T-cell (primary cell): ENCODE measurements around the gene UPP2. TPM values are rescaled to one million over a fixed set of nuclear protein-coding genes. Genes with fewer than 3 reads are reported as not detected.

Experiments used
- ATAC-seq, 4 experiments: fragments of 200-7000 bp in 3 of 4; fragments of 150-1000 bp in 1 of 4; cut with Tn5 transposase; replicated peaks in 1 of 4; 1 replicate in 3 of 4; 2 replicates in 1 of 4; pipeline ENCODE4 v1.10.0; 2021; ENCODE audit warnings: moderate library complexity in 3 of 4, mild to moderate bottlenecking in 2 of 4, moderate number of reproducible peaks in 1 of 4
- CTCF ChIA-PET, 2 donors: fragments of 300-600 bp; sonication (Branson Sonifier 250); formaldehyde crosslinking; loops; one replicate each; lab custom pipeline; 2022; ENCODE audit warnings: antibody characterized with exemption in 2 of 2; lab: Charles Lee
- POLR2A ChIA-PET, 2 donors: fragments of 300-600 bp; sonication (Branson Sonifier 250); formaldehyde crosslinking; loops; one replicate each; lab custom pipeline; 2022; ENCODE audit warnings: antibody characterized with exemption in 2 of 2; lab: Charles Lee
- DNase-seq, 35 experiments: peaks; one replicate each; pipeline versions ENCODE4 v3.0.0 to v3.0.0-alpha.2; 2013 to 2023
- H3K27ac ChIP-seq: one replicate; pipeline ENCODE4 v1.5.1; 2013; ENCODE audit warnings: low read length
- H3K27me3 ChIP-seq, 2 experiments: replicated peaks in 1 of 2; 1 replicate in 1 of 2; 2 replicates in 1 of 2; pipeline versions ENCODE4 v1.6.1 to v1.7.0; 2013; ENCODE audit warnings: low read length in 1 of 2, mixed read lengths in 1 of 2; ENCODE audit not compliant: control insufficient read depth in 2 of 2, insufficient read depth in 2 of 2; ENCODE audit errors: extremely low read depth in 1 of 2
- H3K36me3 ChIP-seq, 2 donors: 1 replicate in 1 of 2; 2 replicates in 1 of 2; pipeline versions ENCODE4 v1.6.1 to v1.7.0; 2013; ENCODE audit warnings: low read length in 1 of 2; ENCODE audit not compliant: control insufficient read depth in 2 of 2, insufficient read depth in 1 of 2; ENCODE audit errors: extremely low read depth in 1 of 2
- H3K4me1 ChIP-seq, 2 experiments: 1 replicate in 1 of 2; 2 replicates in 1 of 2; pipeline versions ENCODE4 v1.6.1 to v1.7.0; 2013; ENCODE audit warnings: low read length in 2 of 2, mixed read lengths in 1 of 2; ENCODE audit not compliant: insufficient read depth in 2 of 2, control insufficient read depth in 1 of 2; ENCODE audit errors: extremely low read depth in 1 of 2
- H3K4me3 ChIP-seq, 2 donors: 1 replicate in 1 of 2; 2 replicates in 1 of 2; pipeline versions ENCODE4 v1.5.1 to v1.7.0; 2013; ENCODE audit warnings: mild to moderate bottlenecking in 2 of 2, low read length in 1 of 2, moderate library complexity in 1 of 2; ENCODE audit not compliant: control insufficient read depth in 1 of 2; ENCODE audit errors: extremely low read depth in 1 of 2
- H3K9me3 ChIP-seq: 2 replicates; pipeline ENCODE4 v1.7.0; 2013
- H3K27ac Mint-ChIP-seq, 2 donors: one replicate each; pipeline ENCODE4 v1.8.0; 2020 to 2021; ENCODE audit warnings: mild to moderate bottlenecking in 2 of 2, mixed read lengths in 2 of 2
- H3K27me3 Mint-ChIP-seq, 2 donors: one replicate each; pipeline ENCODE4 v1.8.0; 2021 to 2022; ENCODE audit warnings: mixed read lengths in 2 of 2
- H3K36me3 Mint-ChIP-seq: one replicate; pipeline ENCODE4 v1.8.0; 2021; ENCODE audit warnings: mixed read lengths
- H3K4me1 Mint-ChIP-seq, 3 donors: one replicate each; pipeline ENCODE4 v1.8.0; 2020 to 2022; ENCODE audit warnings: mixed read lengths in 3 of 3, mild to moderate bottlenecking in 1 of 3
- H3K4me3 Mint-ChIP-seq, 3 donors: one replicate each; pipeline ENCODE4 v1.8.0; 2020 to 2022; ENCODE audit warnings: mild to moderate bottlenecking in 3 of 3, mixed read lengths in 3 of 3, moderate library complexity in 3 of 3
- H3K9me3 Mint-ChIP-seq, 3 donors: one replicate each; pipeline ENCODE4 v1.8.0; 2020 to 2022; ENCODE audit warnings: mixed read lengths in 3 of 3
- WGBS: methylation state at CpG from one replicate; pipeline ENCODE4 v1.1.5; 2013; ENCODE audit warnings: missing lambda C conversion rate; ENCODE audit not compliant: insufficient coverage; 5-methylcytosine and 5-hydroxymethylcytosine counted together
- total RNA-seq, 35 experiments: library from RNA in 6 of 35; stranded (reverse) in 6 of 35; fragments of 120-200 nt in 1 of 35; gene quantifications; one replicate each; pipeline versions ENCODE4 v1.2.1 to v1.2.4 and lab custom pipeline; 2013 to 2026

Gene UPP2
- total RNA-seq, 5 donors from 2014 or later (not counting 1 experiment from before 2014, with no cell fraction given): not detected

- no peak overlapping the region for H3K4me3 Mint-ChIP-seq
- H3K27me3 ChIP-seq: no peaks in the 10 kb centered on the region
- ChIA-PET CTCF (no interaction called here), POLR2A (no interaction called here)
- DNase-seq (no peak), ATAC-seq (no peak)
- H3K4me1 Mint-ChIP-seq: peaks cover 0 to 2% (median 0%) of the 10 kb centered on the region in 3 donors
- no peak overlapping the region for H3K27ac Mint-ChIP-seq
- H3K27me3 Mint-ChIP-seq: peaks cover 0 to 5% of the 10 kb centered on the region in 2 donors
- no CpG with 5 or more reads among the region's 1 CpG for WGBS
- H3K9me3 Mint-ChIP-seq: no peaks in the 10 kb centered on the region
- no peaks in the 10 kb centered on the region for H3K36me3 Mint-ChIP-seq
- no peak overlapping the region for H3K4me3 ChIP-seq
- H3K36me3 ChIP-seq: no peaks in the 10 kb centered on the region
- no peaks in the 10 kb centered on the region for H3K4me1 ChIP-seq
- no peaks in the 10 kb centered on the region for H3K9me3 ChIP-seq
- no peak overlapping the region for H3K27ac ChIP-seq
Measured at GRCh38 chr2:158131483-158131912, 29.8 kb downstream of the UPP2 start.

GRCh38 chr2:158131919-158132566 is 30.4 kb downstream of the UPP2 start:
- DNase-seq (no peak), ATAC-seq (no peak)
- H3K27ac Mint-ChIP-seq: no peak overlapping the region
- no peak overlapping the region for H3K4me3 Mint-ChIP-seq
- Histone ChIP-seq H3K4me3 (no peak overlapping the region), H3K27ac (no peak overlapping the region), H3K9me3 (no peaks in the 10 kb centered on the region), H3K4me1 (no peaks in the 10 kb centered on the region), H3K27me3 (no peaks in the 10 kb centered on the region), H3K36me3 (no peaks in the 10 kb centered on the region)
- H3K36me3 Mint-ChIP-seq: no peaks in the 10 kb centered on the region
- CTCF ChIA-PET: no interaction called here
- POLR2A ChIA-PET: no interaction called here
- peaks cover under 1 to 5% of the 10 kb centered on the region in 2 donors for H3K27me3 Mint-ChIP-seq
- peaks cover 0 to 2% (median 0%) of the 10 kb centered on the region in 3 donors for H3K4me1 Mint-ChIP-seq
- H3K9me3 Mint-ChIP-seq: no peaks in the 10 kb centered on the region
- WGBS: 91% methylated on average over 5 of the region's 7 CpGs

GRCh38 chr2:158134055-158134454 is 32.4 kb downstream of the UPP2 start:
- ATAC-seq: no peak
- POLR2A ChIA-PET: no interaction called here

GRCh38 chr2:158134655-158135054 is 33.0 kb downstream of the UPP2 start:
- WGBS: 94% methylated on average over 2 of the region's 6 CpGs
- Mint-ChIP-seq H3K4me1 (peaks cover 0 to 2% (median 0%) of the 10 kb centered on the region in 3 donors), H3K4me3 (no peak overlapping the region), H3K27ac (no peak overlapping the region), H3K36me3 (no peaks in the 10 kb centered on the region), H3K9me3 (no peaks in the 10 kb centered on the region), H3K27me3 (peaks cover 5 to 7% of the 10 kb centered on the region in 2 donors)
- Histone ChIP-seq H3K36me3 (no peaks in the 10 kb centered on the region), H3K27me3 (no peaks in the 10 kb centered on the region), H3K4me1 (no peaks in the 10 kb centered on the region), H3K27ac (no peak overlapping the region), H3K9me3 (no peaks in the 10 kb centered on the region), H3K4me3 (no peak overlapping the region)
- DNase-seq: no peak
- ChIA-PET CTCF (no interaction called here), POLR2A (no interaction called here)
- no peak for ATAC-seq

More at GRCh38 chr2:158134055-158134454, 32.4 kb downstream of the UPP2 start:
- H3K4me3 ChIP-seq: no peak overlapping the region
- no peaks in the 10 kb centered on the region for H3K4me1 ChIP-seq
- H3K36me3 ChIP-seq: no peaks in the 10 kb centered on the region
- H3K9me3 Mint-ChIP-seq: no peaks in the 10 kb centered on the region
- H3K27ac Mint-ChIP-seq: no peak overlapping the region
- CTCF ChIA-PET: no interaction called here
- no peaks in the 10 kb centered on the region for H3K36me3 Mint-ChIP-seq
- no peak overlapping the region for H3K27ac ChIP-seq
- H3K4me1 Mint-ChIP-seq: peaks cover 0 to 2% (median 0%) of the 10 kb centered on the region in 3 donors
- H3K9me3 ChIP-seq: no peaks in the 10 kb centered on the region
- H3K27me3 ChIP-seq: no peaks in the 10 kb centered on the region
- H3K4me3 Mint-ChIP-seq: no peak overlapping the region
- peaks cover 5 to 7% of the 10 kb centered on the region in 2 donors for H3K27me3 Mint-ChIP-seq
- no CpG with 5 or more reads among the region's 4 CpGs for WGBS
- no peak for DNase-seq

GRCh38 chr2:158135096-158135495 is 33.4 kb downstream of the UPP2 start:
- Histone ChIP-seq H3K4me3 (no peak overlapping the region), H3K27ac (no peak overlapping the region), H3K36me3 (no peaks in the 10 kb centered on the region), H3K9me3 (no peaks in the 10 kb centered on the region), H3K27me3 (no peaks in the 10 kb centered on the region), H3K4me1 (no peaks in the 10 kb centered on the region)
- no peaks in the 10 kb centered on the region for H3K9me3 Mint-ChIP-seq
- WGBS: no CpG with 5 or more reads among the region's 1 CpG
- no peak for ATAC-seq
- peaks cover 0 to 2% (median 0%) of the 10 kb centered on the region in 3 donors for H3K4me1 Mint-ChIP-seq
- H3K36me3 Mint-ChIP-seq: no peaks in the 10 kb centered on the region
- no peak overlapping the region for H3K27ac Mint-ChIP-seq
- DNase-seq: no peak
- no peak overlapping the region for H3K4me3 Mint-ChIP-seq
- POLR2A ChIA-PET: no interaction called here
- H3K27me3 Mint-ChIP-seq: peaks cover 5 to 7% of the 10 kb centered on the region in 2 donors
- CTCF ChIA-PET: no interaction called here

- ChIA-PET CTCF (no interaction called here), POLR2A (no interaction called here)
- no peak overlapping the region for H3K27ac Mint-ChIP-seq
- Histone ChIP-seq H3K4me3 (no peak overlapping the region), H3K27ac (no peak overlapping the region), H3K9me3 (no peaks in the 10 kb centered on the region), H3K36me3 (no peaks in the 10 kb centered on the region), H3K4me1 (no peaks in the 10 kb centered on the region), H3K27me3 (no peaks in the 10 kb centered on the region)
- H3K27me3 Mint-ChIP-seq: peaks cover 2 to 16% of the 10 kb centered on the region in 2 donors
- ATAC-seq (no peak), DNase-seq (no peak)
- no peak overlapping the region for H3K4me3 Mint-ChIP-seq
- 25% methylated on average over 1 of the region's 5 CpGs for WGBS
- H3K9me3 Mint-ChIP-seq: no peaks in the 10 kb centered on the region
- H3K36me3 Mint-ChIP-seq: no peaks in the 10 kb centered on the region
- H3K4me1 Mint-ChIP-seq: no peaks in the 10 kb centered on the region
Measured at GRCh38 chr2:158138255-158138654, 36.6 kb downstream of the UPP2 start.
